Endothelial cell of umbilical vein (primary cell): ENCODE results near the gene KLLN.
"Not testable (repeated sequence)": the region's sequence is repeated elsewhere in the genome, so short reads cannot be mapped to it uniquely, and the experiment has no call there.

Experiments used
- CTCF ChIP-seq, 2 donors: IDR thresholded peaks; 1 replicate in 1 of 2; 2 replicates in 1 of 2; pipeline ENCODE4 v1.5.1; 2011; ENCODE audit warnings: low read length in 2 of 2, mild to moderate bottlenecking in 2 of 2, moderate library complexity in 2 of 2, control low read depth in 1 of 2, inconsistent platforms in 1 of 2, low read depth in 1 of 2; ENCODE audit not compliant: insufficient read depth in 1 of 2; ENCODE audit errors: extremely low read depth in 1 of 2
- EZH2 ChIP-seq: IDR thresholded peaks from 2 replicates; pipeline ENCODE4 v1.6.1; 2012; ENCODE audit warnings: borderline replicate concordance, low read depth, mild to moderate bottlenecking, moderate library complexity, low read length, inconsistent platforms; ENCODE audit not compliant: severe bottlenecking
- JUN ChIP-seq: IDR thresholded peaks from 2 replicates; pipeline ENCODE4 v1.6.1; 2011; ENCODE audit warnings: borderline replicate concordance, low read depth; ENCODE audit not compliant: insufficient read length, insufficient read depth
- MAX ChIP-seq: IDR thresholded peaks from 2 replicates; pipeline ENCODE4 v1.6.1; 2011; ENCODE audit not compliant: insufficient read depth, insufficient read length
- MYC ChIP-seq: IDR thresholded peaks from one replicate; pipeline ENCODE4 v1.6.1; 2011; ENCODE audit warnings: mild to moderate bottlenecking, low read depth, low read length
- POLR2A ChIP-seq: IDR thresholded peaks from 2 replicates; pipeline ENCODE4 v1.6.1; 2012; ENCODE audit warnings: low read depth, mild to moderate bottlenecking, control low read depth, low read length
- POLR2AphosphoS5 ChIP-seq: IDR thresholded peaks from 2 replicates; pipeline ENCODE4 v1.6.1; 2012; ENCODE audit warnings: low read depth, mild to moderate bottlenecking, control low read depth, low read length, moderate library complexity; ENCODE audit not compliant: insufficient read depth

GRCh38 chr10:87869139-87869538 is 5.8 kb upstream of the KLLN start:
- not testable (repeated sequence) for TF ChIP-seq CTCF (IDR thresholded peaks at IDR 0.05; ENCODE audit: extremely low read depth in 1 of 2, insufficient read depth in 1 of 2, low read depth in 1 of 2, low read length in 2 of 2); POLR2AphosphoS5; MYC; POLR2A; MAX; EZH2; JUN
